Nephron progenitor cell (in vitro differentiated cells): ENCODE data around the gene REXO1.
"Not testable (repeated sequence)": the region's sequence is repeated elsewhere in the genome, so short reads cannot be mapped to it uniquely, and the experiment has no call there.

Experiments
- DNase-seq: peaks from one replicate; pipeline ENCODE4 v3.0.0; 2021
- H3K27ac Mint-ChIP-seq: 2 replicates; pipeline ENCODE4 v1.8.0; 2021; ENCODE audit warnings: mild to moderate bottlenecking, moderate library complexity, mixed read lengths
- H3K27me3 Mint-ChIP-seq: 2 replicates; pipeline ENCODE4 v1.8.0; 2021; ENCODE audit warnings: mild to moderate bottlenecking, low read depth, mixed read lengths; ENCODE audit not compliant: poor library complexity
- H3K36me3 Mint-ChIP-seq: 2 replicates; pipeline ENCODE4 v1.8.0; 2021; ENCODE audit warnings: low read depth, mixed read lengths
- H3K4me1 Mint-ChIP-seq: 2 replicates; pipeline ENCODE4 v1.8.0; 2021; ENCODE audit warnings: mixed read lengths
- H3K4me3 Mint-ChIP-seq: 2 replicates; pipeline ENCODE4 v1.8.0; 2021; ENCODE audit warnings: mild to moderate bottlenecking, moderate library complexity, mixed read lengths
- H3K9me3 Mint-ChIP-seq: 2 replicates; pipeline ENCODE4 v1.8.0; 2021; ENCODE audit warnings: mild to moderate bottlenecking, moderate library complexity, mixed read lengths
- CTCF ChIP-seq: fragments of 200-600 bp; sonication (generic); IDR thresholded peaks from 2 replicates; pipeline ENCODE4 v1.5.0; 2021; ENCODE audit warnings: antibody characterized with exemption

REXO1 gene

GRCh38 chr19:1848399-1849131 lies at the start of gene REXO1:
TSS of gene REXO1 (minus strand) at chr19:1848483. CDS start at chr19:1848358, 125 bp downstream.
- peaks cover 3% of the 10 kb centered on the region for H3K27me3 Mint-ChIP-seq
- no peaks in the 10 kb centered on the region for H3K36me3 Mint-ChIP-seq
- peaks cover 42% of the 10 kb centered on the region for H3K4me1 Mint-ChIP-seq
- H3K27ac Mint-ChIP-seq: peak within 1 kb of the TSS; percentile 98
- TF ChIP-seq CTCF: peak; percentile 91
- peak within 1 kb of the TSS; percentile 95 for H3K4me3 Mint-ChIP-seq
- H3K9me3 Mint-ChIP-seq: no peaks in the 10 kb centered on the region
- DNase-seq: peak; percentile 98

GRCh38 chr19:1896508-1896907 lies 48.2 kb upstream of the REXO1 start:
- no peaks in the 10 kb centered on the region for H3K36me3 Mint-ChIP-seq
- peaks cover 4% of the 10 kb centered on the region for H3K27me3 Mint-ChIP-seq
- H3K4me1 Mint-ChIP-seq: peaks cover 7% of the 10 kb centered on the region
- no peak for DNase-seq
- no peak for TF ChIP-seq CTCF
- H3K27ac Mint-ChIP-seq: no peak overlapping the region
- H3K9me3 Mint-ChIP-seq: no peaks in the 10 kb centered on the region
- H3K4me3 Mint-ChIP-seq: no peak overlapping the region

- Mint-ChIP-seq H3K4me3 (no peak overlapping the region), H3K27ac (no peak overlapping the region), H3K4me1 (peaks cover 7% of the 10 kb centered on the region), H3K36me3 (no peaks in the 10 kb centered on the region), H3K9me3 (no peaks in the 10 kb centered on the region), H3K27me3 (peaks cover 7% of the 10 kb centered on the region)
- DNase-seq: no peak
- TF ChIP-seq CTCF: no peak
Observed at GRCh38 chr19:1893791-1894190, 45.5 kb upstream of the REXO1 start.

GRCh38 chr19:1889907-1890306 lies 41.6 kb upstream of the REXO1 start:
- TF ChIP-seq CTCF: no peak
- H3K9me3 Mint-ChIP-seq: no peaks in the 10 kb centered on the region
- DNase-seq: no peak
- no peak overlapping the region for H3K4me3 Mint-ChIP-seq
- no peaks in the 10 kb centered on the region for H3K36me3 Mint-ChIP-seq
- H3K4me1 Mint-ChIP-seq: peaks cover 10% of the 10 kb centered on the region
- peaks cover 8% of the 10 kb centered on the region for H3K27me3 Mint-ChIP-seq
- no peak overlapping the region for H3K27ac Mint-ChIP-seq

GRCh38 chr19:1888385-1888784 lies 40.1 kb upstream of the REXO1 start:
- TF ChIP-seq CTCF: no peak
- peaks cover 14% of the 10 kb centered on the region for H3K27me3 Mint-ChIP-seq
- no peak overlapping the region for H3K27ac Mint-ChIP-seq

GRCh38 chr19:1886360-1886759 lies 38.1 kb upstream of the REXO1 start:
- not testable (repeated sequence) for H3K9me3 Mint-ChIP-seq, H3K36me3 Mint-ChIP-seq, DNase-seq, H3K27ac Mint-ChIP-seq
- Mint-ChIP-seq H3K27me3 (peaks cover 14% of the 10 kb centered on the region), H3K4me1 (peaks cover 37% of the 10 kb centered on the region), H3K4me3 (peak overlapping the region; percentile 74)

More at GRCh38 chr19:1888385-1888784, 40.1 kb upstream of the REXO1 start:
- Mint-ChIP-seq H3K36me3 (no peaks in the 10 kb centered on the region), H3K4me3 (no peak overlapping the region), H3K4me1 (peaks cover 24% of the 10 kb centered on the region), H3K9me3 (no peaks in the 10 kb centered on the region)
- DNase-seq: no peak

- H3K4me1 Mint-ChIP-seq: peaks cover 37% of the 10 kb centered on the region
- not testable (repeated sequence) for H3K9me3 Mint-ChIP-seq, H3K36me3 Mint-ChIP-seq
- peak; percentile 95 for DNase-seq
- H3K4me3 Mint-ChIP-seq: peak within 1 kb of the TSS; percentile 99
- H3K27me3 Mint-ChIP-seq: peaks cover 14% of the 10 kb centered on the region
- peak within 1 kb of the TSS; percentile 91 for H3K27ac Mint-ChIP-seq
Observed at GRCh38 chr19:1885398-1886119, 37.3 kb upstream of the REXO1 start, which contains the start of gene ABHD17A. TSS of gene ABHD17A (minus strand) at chr19:1885496. CDS start at chr19:1881566, 3,930 bp downstream.
